Left lobe of liver (tissue), 2 donors: Measurements from ENCODE around the gene GLT8D2. TPM values are rescaled to one million over a fixed set of nuclear protein-coding genes. Genes with fewer than 3 reads are reported as not detected.
A peak's percentile ranks its signal among the peaks of the same experiment; 100 is the strongest.

ENCODE experiments used
- ATAC-seq: fragments of 200-7000 bp; cut with Tn5 transposase; one replicate; pipeline ENCODE4 v1.9.1; 2020; ENCODE audit warnings: mild to moderate bottlenecking, moderate library complexity
- DNase-seq: peaks from one replicate; pipeline ENCODE4 v3.0.0-alpha.2; 2020; ENCODE audit warnings: low spot score
- total RNA-seq: library from RNA; stranded (reverse); gene quantifications from one replicate; pipeline ENCODE4 v1.2.1, GENCODE V29; 2021
- donor health status: DM: no; HTN: no; CAD: no; lungs with moderate emphysema.
- donor health status: DM: no; HTN: yes; CAD: no.

Gene GLT8D2
- total RNA-seq, 1 donor from 2014 or later: 0.43 TPM

DNA sequence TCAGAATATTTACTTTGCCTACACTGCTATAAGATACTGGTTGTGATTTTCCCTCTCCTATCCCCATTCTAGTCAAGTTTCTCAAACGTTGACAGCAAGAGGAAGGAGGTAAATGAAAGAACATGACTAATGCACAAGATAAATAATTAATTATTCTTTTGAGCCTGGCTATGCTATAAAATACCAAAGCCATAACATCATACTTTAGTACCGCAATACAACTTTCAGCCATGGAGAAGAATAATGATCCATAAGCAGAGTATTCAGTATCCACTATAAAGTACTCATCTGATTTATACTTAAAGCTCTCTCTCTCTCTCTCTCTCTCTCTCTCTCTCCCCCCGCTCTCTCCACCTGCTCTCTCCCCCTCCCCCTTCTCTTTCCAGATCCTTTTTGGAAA is 43.1 kb downstream of the GLT8D2 start:
- ATAC-seq: no peak
- DNase-seq: no peak

DNA sequence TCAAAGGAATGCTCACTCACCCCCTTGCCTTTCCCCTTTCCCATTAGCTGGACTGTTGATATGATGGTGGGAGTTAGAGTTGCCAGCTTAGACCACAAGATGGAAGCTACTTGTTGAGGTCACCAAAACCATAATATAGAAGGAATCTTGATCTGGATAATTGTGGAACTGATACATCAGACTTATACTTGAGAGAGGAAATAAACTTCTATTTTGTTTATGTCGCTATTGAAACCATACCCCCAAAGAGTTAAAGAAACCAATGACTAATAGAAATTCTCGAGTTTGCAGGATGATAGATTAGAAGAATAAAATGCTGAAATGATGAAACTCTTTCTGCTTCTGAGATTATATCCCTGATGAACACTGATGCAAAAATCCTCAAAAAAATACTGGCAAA is 46.4 kb downstream of the GLT8D2 start:
- no peak for ATAC-seq
- no peak for DNase-seq

DNA sequence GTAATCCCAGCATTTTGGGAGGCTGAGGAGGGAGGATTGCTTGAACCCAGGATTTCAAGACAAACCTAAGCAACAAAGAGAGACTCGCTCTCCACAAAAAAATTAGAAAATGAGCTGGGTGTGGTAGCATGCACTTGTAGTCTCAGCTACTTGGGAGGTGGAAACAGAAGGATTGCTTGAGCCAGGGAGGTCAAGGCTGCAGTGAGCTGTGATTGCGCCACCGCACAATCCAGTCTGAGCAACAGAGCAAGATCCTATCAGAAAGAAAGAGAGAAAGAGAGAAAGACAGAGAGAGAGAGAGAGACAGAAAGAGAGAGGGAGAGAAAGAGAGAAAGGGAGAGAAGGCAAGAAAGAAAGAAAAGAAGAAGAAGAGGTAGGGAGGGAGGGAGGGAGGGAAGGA is 47.3 kb downstream of the GLT8D2 start:
- ATAC-seq (no peak), DNase-seq (no peak)

DNA sequence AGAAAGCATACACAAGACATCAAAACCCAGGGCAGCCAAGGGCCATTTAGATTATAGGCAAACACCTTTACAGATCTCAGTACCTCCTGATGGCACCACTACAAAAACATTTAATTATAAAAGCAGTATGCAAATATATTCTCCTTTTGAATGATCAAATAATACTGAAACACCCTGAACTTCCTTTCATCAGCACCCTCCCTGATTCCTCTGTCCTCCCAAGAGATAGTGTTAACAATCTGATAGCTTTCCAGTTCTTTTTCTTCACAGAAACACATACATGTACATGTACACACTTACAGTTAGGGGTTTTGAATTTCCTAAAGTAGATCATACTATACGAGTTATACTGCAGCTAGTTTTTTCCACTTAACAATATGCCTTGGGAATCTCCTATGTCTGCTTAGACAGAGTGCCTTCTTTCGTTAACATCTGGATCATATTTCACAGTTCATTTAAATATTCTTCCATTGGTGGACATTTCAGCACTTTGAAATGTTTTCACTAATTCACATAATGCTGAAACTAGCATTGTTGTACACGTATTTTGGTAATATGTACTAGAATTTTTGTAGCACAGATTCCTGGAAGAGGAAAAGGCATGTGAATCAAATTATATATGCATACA is 49.1 kb downstream of the GLT8D2 start:
- DNase-seq (no peak), ATAC-seq (no peak)

DNA sequence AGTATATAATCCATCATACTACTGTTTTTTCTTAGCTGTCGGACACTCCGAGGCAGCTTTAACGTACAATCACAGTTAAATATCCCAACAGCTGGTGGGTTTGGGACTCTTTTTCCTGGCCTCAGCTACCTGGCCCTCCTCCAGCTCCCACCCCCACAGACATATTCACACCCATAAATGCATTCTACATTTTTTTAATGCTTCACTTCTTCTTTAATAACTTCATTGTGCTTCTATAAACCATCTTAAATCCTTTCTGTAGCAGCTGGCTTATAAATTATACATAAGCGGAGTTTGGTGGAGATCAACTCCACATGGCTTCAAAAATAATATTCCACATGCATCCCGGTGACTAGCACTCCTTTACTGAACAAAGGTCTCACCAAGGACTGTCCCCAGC is 51.0 kb downstream of the GLT8D2 start:
- no peak for DNase-seq
- ATAC-seq: no peak

DNA sequence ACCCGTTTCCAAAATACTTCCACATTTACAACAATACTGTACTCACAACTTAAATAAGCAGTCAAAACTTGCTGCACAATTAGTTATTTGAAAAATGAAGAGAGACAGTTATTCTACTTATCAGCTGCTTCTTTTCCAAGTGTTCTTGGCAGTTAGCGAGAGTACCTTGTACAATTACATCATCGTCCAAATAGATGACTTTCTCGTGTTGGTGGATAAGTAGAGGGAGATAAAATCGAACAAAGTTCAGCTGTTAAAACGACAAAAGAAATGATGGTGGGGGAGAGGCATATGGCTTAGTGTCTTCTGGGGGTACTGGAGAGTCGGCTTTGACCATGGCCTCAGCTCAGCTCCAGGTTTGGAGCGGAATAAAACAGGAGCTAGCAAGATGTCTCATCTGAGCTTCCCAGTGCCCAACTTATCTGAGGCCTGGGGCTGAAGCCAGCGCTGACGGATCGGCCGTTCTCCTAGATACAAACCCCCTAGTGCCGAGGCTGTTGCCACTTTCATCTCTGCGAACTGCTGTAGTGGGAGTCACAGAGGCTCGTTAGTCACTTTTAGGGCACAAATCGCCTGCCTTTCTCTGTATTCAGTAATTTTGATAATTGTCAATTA is 52.6 kb downstream of the GLT8D2 start:
- no peak for DNase-seq
- peak; percentile 56 for ATAC-seq

DNA sequence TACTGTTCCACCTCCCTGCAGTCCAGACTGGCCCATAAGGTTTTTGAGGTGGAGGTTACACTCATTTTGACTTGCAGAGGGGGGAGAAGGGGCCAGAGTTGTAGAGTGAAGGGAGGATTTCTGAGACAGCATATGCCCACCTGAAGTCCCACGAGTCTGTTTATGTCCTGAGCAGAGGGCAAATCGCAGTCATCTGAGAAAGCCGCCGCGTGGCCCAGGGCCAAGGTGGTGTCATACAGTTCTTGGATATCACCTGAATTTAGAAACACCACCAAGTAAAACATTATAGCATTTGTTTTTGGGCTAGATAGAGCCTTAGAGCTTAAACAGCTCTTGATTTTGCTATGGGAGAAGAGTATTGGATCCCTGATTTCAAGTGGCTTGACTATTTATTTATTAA is 53.4 kb downstream of the GLT8D2 start:
- no peak for DNase-seq
- no peak for ATAC-seq

DNA sequence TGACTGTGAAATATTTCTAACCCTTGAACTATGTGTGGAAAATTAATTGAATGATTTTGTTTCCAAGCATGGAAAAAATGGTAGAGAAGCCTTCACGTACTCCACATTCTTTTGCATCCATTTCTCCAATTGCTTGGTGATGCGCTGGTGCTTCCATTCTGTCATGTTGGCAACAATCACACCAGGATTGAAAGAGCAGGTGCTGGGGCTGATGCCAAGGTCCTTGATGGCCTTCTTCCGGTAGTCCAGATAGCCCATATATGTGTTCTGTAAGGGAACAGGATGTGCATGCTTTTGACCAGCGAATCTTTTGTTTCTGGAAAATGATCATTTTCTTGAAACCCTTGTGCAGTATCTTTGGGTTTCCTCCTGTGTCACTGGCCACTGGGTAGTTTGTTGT is 55.8 kb downstream of the GLT8D2 start:
- ATAC-seq: no peak
- DNase-seq: no peak

DNA sequence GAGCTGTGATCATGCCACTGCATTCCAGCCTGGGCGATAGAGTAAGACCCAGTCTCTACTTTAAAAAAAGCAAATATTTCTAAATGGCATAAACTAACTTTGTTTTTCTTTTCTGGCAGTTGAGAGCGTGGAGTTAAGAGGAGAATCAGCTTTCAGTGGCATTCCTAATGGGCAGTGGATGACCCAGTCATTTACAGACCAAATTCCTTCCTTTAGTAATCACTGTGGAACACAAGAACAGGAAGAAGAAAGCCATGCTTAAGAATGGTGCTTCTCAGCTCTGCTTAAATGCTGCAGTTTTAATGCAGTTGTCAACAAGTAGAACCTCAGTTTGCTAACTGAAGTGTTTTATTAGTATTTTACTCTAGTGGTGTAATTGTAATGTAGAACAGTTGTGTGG is 63.2 kb downstream of the GLT8D2 start:
- ATAC-seq (no peak), DNase-seq (no peak)

DNA sequence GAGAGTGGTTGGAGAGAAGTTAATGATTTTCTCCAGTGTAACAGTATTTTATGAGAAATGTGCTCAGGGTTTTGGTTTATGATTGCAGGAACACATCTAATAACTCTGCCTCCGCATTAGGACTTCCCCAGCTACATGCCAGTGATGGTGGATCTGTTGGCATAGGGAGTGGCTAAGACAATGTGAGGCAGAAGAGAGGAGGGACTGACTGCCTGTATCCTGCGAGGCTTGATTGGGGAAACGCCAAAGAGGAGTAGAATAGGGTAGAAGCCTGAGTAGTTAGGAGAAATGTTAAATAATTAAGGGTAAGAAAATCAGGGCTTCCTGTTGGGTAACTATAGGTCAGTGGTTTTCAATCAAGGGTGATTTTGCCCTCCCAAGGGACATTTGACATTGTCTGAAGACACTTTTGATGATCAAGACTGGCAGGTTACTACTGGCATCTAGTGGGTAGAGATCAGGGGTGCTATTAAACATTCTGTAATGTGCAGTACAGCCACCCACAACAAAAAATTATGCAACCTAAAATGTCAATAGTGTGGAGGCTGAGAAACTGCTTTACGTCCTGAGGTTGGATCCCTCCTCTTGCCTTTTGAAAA is 71.5 kb downstream of the GLT8D2 start:
- DNase-seq (no peak), ATAC-seq (no peak)

DNA sequence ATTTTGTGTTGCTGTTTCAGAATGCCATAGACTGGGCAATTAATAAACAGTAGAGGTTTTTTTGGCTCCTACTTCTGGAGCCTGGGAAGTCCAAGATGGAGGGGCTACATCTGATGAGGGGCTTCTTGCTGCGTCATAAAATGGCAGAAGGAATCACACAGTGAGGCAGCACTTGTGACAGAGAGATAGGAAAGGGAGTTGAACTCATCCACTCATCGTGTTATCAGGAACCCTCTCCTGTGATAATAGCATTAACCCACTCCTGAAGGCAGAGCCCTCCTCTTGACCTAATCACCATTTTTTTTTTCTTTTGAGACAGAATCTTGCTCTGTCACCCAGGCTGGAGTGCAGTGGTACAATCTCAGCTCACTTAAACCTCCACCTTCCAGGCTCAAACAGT is 74.6 kb downstream of the GLT8D2 start:
- ATAC-seq: no peak

DNA sequence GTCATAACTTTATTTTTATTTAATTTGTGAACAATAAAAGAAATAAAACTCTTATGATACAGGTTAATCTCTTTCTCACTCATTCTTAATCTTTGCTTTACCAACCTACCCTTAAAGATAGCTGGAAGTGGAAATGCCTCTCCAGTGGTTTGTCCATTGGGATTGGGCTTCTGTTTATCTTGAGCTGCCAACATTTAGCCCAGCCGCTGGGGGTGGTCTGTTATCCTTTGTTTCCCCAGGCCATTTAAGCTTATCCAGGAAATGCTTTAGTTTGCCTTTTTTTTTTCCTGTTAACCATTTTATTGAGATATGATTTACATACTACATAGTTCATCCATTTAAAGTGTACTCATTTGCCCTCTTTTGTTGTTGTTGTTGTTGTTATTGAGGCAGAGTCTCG is 76.1 kb downstream of the GLT8D2 start:
- ATAC-seq (no peak), DNase-seq (no peak)

More for the DNA sequence above, 74.6 kb downstream of the GLT8D2 start:
- DNase-seq: no peak

DNA sequence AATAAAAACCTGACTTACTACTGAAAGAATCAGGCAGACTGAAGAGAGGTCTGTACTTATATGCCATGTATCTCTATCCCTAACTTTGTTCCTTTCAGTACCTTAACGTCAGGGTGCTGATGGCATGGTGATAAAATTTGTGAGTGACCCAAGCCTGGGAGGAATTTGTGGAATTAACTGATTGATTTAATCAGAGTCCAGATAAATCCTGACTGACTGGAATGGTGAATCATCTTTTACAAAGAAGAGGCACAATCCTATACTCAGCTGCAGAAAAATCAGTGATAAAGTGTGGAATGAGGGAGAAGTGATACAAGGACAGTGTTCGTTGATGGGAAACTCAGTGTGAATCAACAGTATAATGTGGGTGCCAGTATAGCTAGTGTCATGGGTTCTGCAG is 80.6 kb downstream of the GLT8D2 start:
- no peak for ATAC-seq
- DNase-seq: no peak

DNA sequence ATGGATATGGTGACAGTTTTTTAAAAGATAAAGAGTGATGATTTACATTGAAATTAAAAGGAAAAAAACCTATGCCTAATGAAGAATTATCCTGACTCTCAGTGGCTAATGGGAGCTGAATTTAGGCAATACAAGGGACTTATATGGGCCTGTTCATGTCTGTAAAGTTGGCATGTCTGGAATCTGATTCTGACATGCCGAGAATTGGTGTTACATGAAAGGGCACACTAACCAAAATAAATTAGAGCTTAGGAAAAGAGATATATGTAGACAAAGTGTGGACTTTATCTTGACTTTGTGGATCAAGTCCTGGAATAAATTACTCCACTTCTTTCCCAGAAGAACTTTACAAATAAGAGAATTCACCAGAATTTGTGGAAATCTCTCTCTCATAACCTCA is 83.3 kb downstream of the GLT8D2 start:
- ATAC-seq (no peak), DNase-seq (no peak)

DNA sequence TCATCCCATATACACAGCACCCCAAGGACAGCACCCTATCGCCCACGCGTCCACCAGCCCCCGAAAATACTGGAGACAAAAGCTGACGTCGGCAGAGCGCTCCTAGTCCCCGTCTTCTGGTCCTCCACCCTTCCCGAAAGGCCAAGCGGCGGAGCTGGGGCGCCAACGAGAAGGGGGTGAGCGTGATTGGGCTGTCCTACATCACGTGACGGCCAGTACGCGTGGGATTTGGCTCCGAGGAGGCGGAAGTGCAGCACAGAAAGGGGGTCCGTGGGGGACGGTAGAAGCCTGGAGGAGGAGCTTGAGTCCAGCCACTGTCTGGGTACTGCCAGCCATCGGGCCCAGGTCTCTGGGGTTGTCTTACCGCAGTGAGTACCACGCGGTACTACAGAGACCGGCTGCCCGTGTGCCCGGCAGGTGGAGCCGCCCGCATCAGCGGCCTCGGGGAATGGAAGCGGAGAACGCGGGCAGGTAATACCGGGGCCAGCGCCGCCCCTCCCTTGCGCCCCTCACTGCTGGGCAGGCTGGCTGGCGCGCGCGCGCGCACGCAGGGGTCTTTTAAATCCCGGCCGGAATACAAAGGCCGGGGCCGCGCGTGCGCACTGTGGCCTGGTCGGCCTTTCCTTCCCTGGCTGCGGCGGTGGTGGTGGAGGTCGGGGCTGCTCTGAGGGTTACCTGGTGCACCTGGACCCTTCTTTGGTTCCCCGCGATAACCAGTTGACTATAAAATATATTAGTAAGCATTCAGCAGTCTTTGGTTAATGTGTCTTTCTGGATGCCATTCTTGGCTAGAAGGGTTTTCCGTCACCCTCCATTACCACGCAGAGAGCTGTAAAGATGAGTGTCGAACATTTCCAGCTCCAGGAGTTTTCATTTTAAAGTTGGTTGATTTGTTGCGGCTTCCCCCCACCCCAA is 84.1 kb downstream of the GLT8D2 start, which contains the start of gene TDG:
Gene TDG, plus strand, starts transcription at position 283 of the 915 bp plus-strand sequence. Its CDS starts 166 bp downstream, at position 449.
- peak; percentile 98 for DNase-seq
- ATAC-seq: peak; percentile 96

DNA sequence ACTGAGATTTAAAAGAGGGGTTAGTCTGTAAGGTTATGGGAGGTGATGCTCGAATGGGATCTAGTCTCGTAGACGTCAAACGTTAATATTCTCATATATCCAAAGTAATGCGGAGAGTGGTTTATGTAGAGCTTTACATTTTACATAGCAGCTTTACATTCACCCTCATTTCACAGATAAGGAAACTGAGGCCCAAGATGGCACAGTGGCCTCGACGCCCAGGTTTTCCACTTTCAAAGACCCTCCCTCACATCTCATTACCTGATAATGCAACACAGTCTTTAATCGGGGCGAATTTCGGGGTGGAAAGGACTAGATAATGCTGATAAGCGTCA is 84.8 kb downstream of the GLT8D2 start:
- no peak for ATAC-seq

DNA sequence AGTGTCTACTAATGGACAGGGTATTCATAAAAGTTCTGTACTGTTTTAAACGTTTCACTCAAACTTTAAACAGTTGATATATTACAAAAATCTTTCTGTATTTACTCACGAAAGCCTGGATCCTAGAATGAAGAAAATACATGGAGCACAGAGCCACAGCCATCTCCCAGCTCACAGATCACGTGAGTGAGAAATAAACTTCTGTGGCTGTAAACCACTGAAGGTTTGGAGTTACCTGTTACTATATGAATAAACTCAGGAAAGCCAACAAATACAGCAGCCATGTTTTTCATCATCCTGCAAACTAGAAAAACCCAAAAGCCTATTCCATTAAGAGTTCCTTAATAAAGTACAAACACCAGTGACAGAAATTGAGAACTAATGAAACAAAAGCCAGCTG is 85.2 kb downstream of the GLT8D2 start:
- DNase-seq (no peak), ATAC-seq (no peak)

More for the DNA sequence above, 84.8 kb downstream of the GLT8D2 start:
- DNase-seq: no peak

DNA sequence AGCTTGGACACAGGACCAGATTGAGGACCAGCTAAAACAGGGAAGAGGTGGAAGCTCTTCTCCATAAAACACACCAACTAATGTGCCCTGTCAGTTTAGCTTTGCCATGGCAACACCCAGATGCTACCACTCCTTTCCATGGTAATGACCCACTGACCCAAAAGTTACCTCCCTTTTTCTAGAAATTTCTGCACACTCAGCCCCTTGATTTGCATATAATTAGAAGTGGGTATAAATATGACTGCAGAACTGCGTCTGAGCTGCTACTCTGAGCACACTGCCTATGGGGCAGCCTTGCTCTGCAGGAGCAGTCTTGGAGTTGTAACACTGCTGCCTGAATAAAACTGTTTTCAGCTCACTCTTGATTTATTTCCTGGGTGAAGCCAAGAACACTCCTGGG is 87.5 kb downstream of the GLT8D2 start:
- ATAC-seq (no peak), DNase-seq (no peak)

DNA sequence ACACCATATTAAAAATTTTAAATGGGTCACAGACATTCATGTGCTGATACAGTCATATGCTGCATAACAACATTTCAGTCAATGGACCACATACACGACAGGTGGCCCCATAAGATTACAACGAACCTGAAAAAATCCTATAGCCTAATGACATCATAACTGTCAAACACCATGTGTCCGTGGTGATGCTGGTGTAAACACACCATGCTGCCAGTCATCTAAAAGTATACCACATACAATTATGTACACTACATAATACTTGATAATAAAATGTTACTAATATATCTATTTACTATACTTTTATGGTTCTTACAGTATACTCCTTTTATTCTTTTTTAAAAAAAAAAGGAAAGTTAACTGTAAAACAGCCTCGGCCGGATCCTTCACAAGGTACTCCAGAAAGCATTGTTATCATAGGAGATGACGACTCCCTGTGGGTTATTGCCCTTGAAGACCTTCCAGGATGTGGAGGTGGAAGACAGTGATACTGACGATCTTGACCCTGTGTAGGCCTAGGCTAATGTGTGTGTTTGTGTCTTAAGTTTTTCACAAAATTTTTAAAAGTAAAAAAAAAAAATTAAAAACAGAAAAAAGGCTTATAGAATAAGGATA is 89.3 kb downstream of the GLT8D2 start:
- ATAC-seq (no peak), DNase-seq (no peak)

DNA sequence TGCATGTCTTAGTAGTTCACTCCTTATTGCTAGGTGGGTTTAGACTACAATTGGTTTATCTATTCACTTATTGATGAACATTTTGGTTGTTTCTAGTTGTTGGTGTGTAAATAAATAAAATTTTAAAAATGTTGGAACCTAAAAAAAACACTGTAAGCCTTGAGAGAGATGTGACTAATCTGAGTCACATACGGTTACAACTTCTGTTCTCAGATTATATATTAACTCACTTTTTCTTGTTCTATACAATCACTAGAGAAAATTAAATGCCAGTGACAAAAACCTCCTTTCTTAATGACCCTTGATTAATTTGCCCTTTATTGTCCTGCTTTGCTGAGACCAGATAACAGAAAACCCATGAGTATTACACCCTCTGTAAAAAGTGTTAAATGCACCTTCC is 91.4 kb downstream of the GLT8D2 start:
- no peak for ATAC-seq
- DNase-seq: no peak

DNA sequence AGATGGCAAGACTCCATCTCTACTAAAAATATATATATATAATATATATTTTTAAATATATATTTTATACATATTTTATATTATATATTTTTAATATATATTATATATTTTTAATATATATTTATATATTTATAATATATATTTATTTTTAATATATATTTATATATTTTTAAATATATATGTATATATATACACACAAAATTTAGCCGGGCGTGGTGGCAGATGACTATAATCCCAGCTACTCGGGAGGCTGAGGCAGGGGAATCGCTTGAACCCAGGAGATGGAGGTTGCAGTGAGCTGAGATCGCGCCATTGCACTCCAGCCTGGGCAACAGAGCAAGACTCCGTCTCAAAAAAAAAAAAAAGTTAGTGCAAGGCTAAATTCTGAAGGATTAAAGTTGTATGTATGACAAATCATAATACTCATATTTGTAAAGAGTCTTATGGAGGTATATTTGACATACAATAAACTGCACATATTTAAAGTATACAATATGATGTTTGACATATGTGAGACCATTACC is 92.1 kb downstream of the GLT8D2 start:
- DNase-seq (no peak), ATAC-seq (no peak)
